ENCODE measurements around the gene SMCR8. TPM values are rescaled to one million over a fixed set of nuclear protein-coding genes. Genes with fewer than 3 reads are reported as not detected.

The SMCR8 gene
- total and polyA plus RNA-seq, 2 of the 4 experiments (the other 2 are of a cell fraction), result 7.1 to 10.9 TPM

DNA sequence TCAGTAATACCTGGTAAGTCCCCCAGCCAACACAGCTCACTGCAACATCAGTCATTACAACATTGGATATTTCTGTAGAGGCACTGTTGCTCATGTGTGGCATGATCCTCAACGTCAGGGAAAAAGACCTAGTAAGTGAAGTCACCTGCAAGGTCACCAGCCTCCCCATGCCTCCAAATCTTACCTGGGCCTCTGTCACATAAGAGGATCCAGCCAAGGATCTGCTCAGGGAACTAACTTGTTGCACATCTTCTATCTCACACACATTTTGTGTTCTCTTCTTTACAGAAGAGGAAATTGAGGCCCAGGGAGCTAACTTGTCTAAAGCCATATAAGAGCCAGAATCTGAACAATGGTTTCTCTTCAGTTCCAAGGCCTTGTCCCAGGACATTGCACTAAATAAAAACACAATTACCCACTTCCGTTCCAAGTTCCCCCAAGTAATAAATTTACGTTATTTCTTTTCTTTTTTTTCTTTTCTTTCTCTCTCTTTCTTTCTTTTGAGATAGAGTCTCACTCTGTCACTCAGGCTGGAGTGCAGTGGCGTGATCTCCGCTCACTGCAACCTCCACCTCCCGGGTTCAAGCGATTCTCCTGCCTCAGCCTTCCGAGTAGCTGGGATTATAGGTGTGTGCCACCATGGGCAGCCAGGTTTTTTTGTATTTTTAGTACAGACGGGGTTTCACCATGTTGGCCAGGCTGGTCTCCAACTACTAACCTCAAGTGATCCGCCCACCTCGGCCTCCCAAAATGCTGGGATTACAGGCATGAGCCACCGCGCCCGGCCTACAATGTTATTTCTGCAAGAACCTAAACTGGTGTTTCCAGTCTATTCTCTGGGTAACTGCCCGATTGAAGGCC, 47.0 kb downstream of the SMCR8 start:
- Histone ChIP-seq H4K20me1 (ENCODE audit: insufficient read depth, low read length) (no peaks in the 10 kb centered on the region), H2AK9ac (replicated peaks; ENCODE audit: low read depth, low read length, poor library complexity) (peak overlapping the region; percentile 52), H3K4me3 (ENCODE audit: insufficient read depth, low read depth, low read length) (peak overlapping the region; percentile 62; the same call in 1 of the 2 replicates), H2AK5ac (ENCODE audit: low read depth, low read length) (no peak overlapping the region), H4K8ac (ENCODE audit: low read depth in 2 of 2, low read length in 2 of 2) (peak overlapping the region in 1 of 2 experiments; percentile 47; a peak in 2 of 4 replicates), H3K56ac (ENCODE audit: extremely low read depth, insufficient read depth, low read length) (no peak overlapping the region), H2BK120ac (ENCODE audit: low read depth, low read length) (no peak overlapping the region), H3K27me3 (ENCODE audit: control insufficient read depth, insufficient read depth, low read length) (no peaks in the 10 kb centered on the region), H3K36me3 (ENCODE audit: control insufficient read depth, insufficient read depth, low read length) (no peaks in the 10 kb centered on the region), H3K9ac (ENCODE audit: low read depth, low read length) (no peak overlapping the region), H2AFZ (replicated peaks; ENCODE audit: low read length, poor library complexity) (peak overlapping the region; percentile 88), H2BK5ac (ENCODE audit: low read depth, low read length, poor library complexity, severe bottlenecking) (no peak overlapping the region), H3K4me1 (ENCODE audit: control insufficient read depth, insufficient read depth, low read length) (peaks cover 3% of the 10 kb centered on the region; the same call in 1 of the 2 replicates), H3K4me2 (ENCODE audit: low read depth, low read length) (peak overlapping the region; percentile 81; the same call in 1 of the 2 replicates), H2BK20ac (ENCODE audit: low read depth, low read length) (no peak overlapping the region), H3K9me3 (ENCODE audit: control insufficient read depth, insufficient read depth, low read length) (no peaks in the 10 kb centered on the region), H4K91ac (ENCODE audit: insufficient read depth, low read depth, low read length) (no peak overlapping the region), H2BK15ac (ENCODE audit: low read depth, low read length) (no peak overlapping the region), H3K14ac (replicated peaks; ENCODE audit: low read depth, low read length) (peak overlapping the region; percentile 10; the same call in 1 of the 2 replicates), H3K79me1 (ENCODE audit: low read depth in 1 of 2, low read length in 2 of 2) (peaks cover 6 to 11% of the 10 kb centered on the region in 2 experiments; a peak in 3 of 4 replicates), H4K5ac (ENCODE audit: low read depth, low read length) (no peak overlapping the region), H3K4ac (ENCODE audit: low read depth, low read length) (no peak overlapping the region), H3K18ac (ENCODE audit: low read depth, low read length) (no peak overlapping the region), H3K27ac (ENCODE audit: insufficient read depth, low read length) (no peak overlapping the region), H3K9me1 (ENCODE audit: insufficient read depth, low read length) (0 out of 2 replicates have a peak, but pooled peaks cover 2% of the 10 kb centered on the region), H3K23ac (ENCODE audit: low read depth, low read length) (0 out of 2 replicates have a peak overlapping the region, but pooled peaks have one; percentile 52)
- DNase-seq, result no peak
- TF ChIP-seq, protein P1, sequence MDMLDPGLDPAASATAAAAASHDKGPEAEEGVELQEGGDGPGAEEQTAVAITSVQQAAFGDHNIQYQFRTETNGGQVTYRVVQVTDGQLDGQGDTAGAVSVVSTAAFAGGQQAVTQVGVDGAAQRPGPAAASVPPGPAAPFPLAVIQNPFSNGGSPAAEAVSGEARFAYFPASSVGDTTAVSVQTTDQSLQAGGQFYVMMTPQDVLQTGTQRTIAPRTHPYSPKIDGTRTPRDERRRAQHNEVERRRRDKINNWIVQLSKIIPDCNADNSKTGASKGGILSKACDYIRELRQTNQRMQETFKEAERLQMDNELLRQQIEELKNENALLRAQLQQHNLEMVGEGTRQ (IDR thresholded peaks at IDR 0.05; ENCODE audit: low read depth, low read length), result no peak
- TF ChIP-seq FOS (IDR thresholded peaks at IDR 0.05; ENCODE audit: low read depth, low read length) (no peak), RAD21 (IDR thresholded peaks at IDR 0.05; ENCODE audit: low read length) (no peak), POLR2A (IDR thresholded peaks at IDR 0.05; ENCODE audit: low read depth, low read length) (no peak)
- TF ChIP-seq, protein P2, sequence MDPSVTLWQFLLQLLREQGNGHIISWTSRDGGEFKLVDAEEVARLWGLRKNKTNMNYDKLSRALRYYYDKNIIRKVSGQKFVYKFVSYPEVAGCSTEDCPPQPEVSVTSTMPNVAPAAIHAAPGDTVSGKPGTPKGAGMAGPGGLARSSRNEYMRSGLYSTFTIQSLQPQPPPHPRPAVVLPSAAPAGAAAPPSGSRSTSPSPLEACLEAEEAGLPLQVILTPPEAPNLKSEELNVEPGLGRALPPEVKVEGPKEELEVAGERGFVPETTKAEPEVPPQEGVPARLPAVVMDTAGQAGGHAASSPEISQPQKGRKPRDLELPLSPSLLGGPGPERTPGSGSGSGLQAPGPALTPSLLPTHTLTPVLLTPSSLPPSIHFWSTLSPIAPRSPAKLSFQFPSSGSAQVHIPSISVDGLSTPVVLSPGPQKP (IDR thresholded peaks at IDR 0.05; ENCODE audit: borderline replicate concordance, low read depth, low read length), result no peak
- no peak for ATAC-seq (ENCODE audit: low read depth)
- intact Hi-C loops (cut with micrococcal nuclease) (no loop called here), in situ Hi-C loops (cut with MboI; ENCODE audit: low sequenced_read_pairs) (no loop called here), dilution Hi-C loops (cut with HindIII; ENCODE audit: low sequenced_read_pairs, unreplicated experiment) (no loop called here)
- ChIA-PET POLR2A (ENCODE audit: unreplicated experiment) (no interaction called here), CTCF (no interaction called here)
- BruUV-seq (replicated peaks), result no TSS peak
- WGBS, 2 experiments (ENCODE audit: extremely low coverage in 2 of 2, insufficient read length in 1 of 2), result 51 to 100% methylated on average over 2 to 7 of the region's 15 CpGs

Data from IMR-90 (cell line).